ENCODE measurements around the gene FGL2.
A peak's percentile ranks its signal among the peaks of the same experiment; 100 is the strongest.
"Not testable (repeated sequence)": the region's sequence is repeated elsewhere in the genome, so short reads cannot be mapped to it uniquely, and the experiment has no call there.

The FGL2 gene

DNA sequence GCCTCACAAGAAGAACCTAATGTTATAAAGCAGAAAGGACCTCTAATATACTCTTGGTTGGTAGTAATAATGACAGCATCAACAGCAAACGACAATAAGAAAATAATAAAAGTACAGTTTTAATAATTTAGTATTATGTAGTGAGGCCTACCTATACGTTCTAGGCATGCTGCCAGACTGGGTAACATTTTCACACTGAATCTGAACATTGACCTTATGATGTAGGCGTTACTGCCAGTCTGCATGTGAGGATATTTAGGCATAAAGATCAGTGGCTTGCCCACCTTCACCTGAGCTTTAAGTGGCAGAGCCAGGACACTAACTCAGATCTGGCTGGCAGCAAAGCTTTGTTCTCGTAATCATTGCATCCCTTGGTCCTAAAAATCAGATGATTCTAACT is 2.5 kb downstream of the FGL2 start:
- peaks cover 58% of the 10 kb centered on the region for H3K36me3 Mint-ChIP-seq (ENCODE audit: low read depth)
- peak overlapping the region; percentile 98 for H3K27ac Mint-ChIP-seq
- peaks cover 19% of the 10 kb centered on the region for H3K4me1 Mint-ChIP-seq (ENCODE audit: low read depth)
- no peaks in the 10 kb centered on the region for H3K27me3 Mint-ChIP-seq
- intact Hi-C loops (cut with micrococcal nuclease) = loop anchor here (2.0 to 10.0 kb wide), 2 partner anchors 42 to 138 kb away; no protein-coding TSS in a partner anchor
- H3K9me3 Mint-ChIP-seq = no peaks in the 10 kb centered on the region
- H3K4me3 Mint-ChIP-seq = peak overlapping the region; percentile 90

DNA sequence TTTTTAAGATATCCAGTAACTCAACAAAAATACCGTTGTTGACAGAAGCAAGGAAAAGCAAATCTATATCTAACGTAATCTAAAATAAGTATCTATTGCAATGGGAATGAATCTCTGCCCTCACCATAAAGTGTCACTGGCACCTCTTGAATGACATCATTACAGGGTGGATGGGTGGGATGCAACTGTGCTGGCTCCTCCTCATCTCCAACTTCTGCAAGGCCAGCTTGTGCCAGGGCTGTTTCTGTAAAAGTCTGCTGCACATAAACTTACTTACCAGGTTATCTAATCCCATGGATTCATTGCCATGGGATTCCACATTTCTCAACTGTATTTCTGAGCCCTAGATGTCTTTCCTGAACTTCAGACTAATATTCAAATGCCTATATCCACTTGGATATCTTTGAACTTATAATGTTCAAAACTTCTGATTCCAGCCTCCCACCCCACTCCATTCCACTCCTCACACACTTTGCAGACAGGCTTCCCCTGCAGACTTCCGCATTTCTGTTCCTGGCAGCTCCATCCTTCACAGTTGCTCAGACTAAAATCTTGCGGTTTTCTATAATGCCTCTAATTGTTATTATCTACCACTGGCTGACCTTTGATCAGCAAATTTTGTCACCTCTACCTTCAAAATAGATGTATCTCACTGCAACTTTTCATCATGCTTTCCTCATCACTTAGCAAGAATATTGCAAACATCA is 10.7 kb downstream of the FGL2 start:
- H3K27ac Mint-ChIP-seq = peak overlapping the region; percentile 92
- peak overlapping the region; percentile 21 for H3K4me3 Mint-ChIP-seq
- peaks cover 78% of the 10 kb centered on the region for H3K4me1 Mint-ChIP-seq (ENCODE audit: low read depth)
- no peaks in the 10 kb centered on the region for H3K27me3 Mint-ChIP-seq
- H3K36me3 Mint-ChIP-seq (ENCODE audit: low read depth) = peaks cover 31% of the 10 kb centered on the region
- no peaks in the 10 kb centered on the region for H3K9me3 Mint-ChIP-seq
- intact Hi-C loops (cut with micrococcal nuclease) = no loop called here

DNA sequence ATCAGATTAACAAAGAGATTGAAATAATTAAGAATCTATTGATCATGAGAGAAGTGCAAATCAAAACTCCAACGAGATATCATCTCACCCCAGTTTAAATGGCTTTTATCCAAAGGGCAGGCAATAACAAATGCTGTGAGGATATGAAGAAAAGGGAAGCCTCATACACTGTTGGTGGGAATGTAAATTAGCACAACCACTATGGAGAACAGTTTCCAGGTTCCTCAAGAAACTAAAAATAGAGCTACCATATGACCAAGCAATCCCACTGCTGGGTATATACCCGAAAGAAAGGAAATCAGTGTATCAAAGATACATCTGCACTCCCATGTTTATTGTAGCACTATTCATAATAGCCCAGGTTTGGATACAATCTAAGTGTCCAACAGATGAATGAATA is 13.8 kb downstream of the FGL2 start:
- Mint-ChIP-seq H3K36me3 (ENCODE audit: low read depth) (peaks cover 13% of the 10 kb centered on the region), H3K27ac (peak overlapping the region; percentile 43), H3K27me3 (no peaks in the 10 kb centered on the region), H3K9me3 (peaks cover 7% of the 10 kb centered on the region), H3K4me3 (no peak overlapping the region), H3K4me1 (ENCODE audit: low read depth) (peaks cover 82% of the 10 kb centered on the region)
- intact Hi-C loops (cut with micrococcal nuclease) = no loop called here

DNA sequence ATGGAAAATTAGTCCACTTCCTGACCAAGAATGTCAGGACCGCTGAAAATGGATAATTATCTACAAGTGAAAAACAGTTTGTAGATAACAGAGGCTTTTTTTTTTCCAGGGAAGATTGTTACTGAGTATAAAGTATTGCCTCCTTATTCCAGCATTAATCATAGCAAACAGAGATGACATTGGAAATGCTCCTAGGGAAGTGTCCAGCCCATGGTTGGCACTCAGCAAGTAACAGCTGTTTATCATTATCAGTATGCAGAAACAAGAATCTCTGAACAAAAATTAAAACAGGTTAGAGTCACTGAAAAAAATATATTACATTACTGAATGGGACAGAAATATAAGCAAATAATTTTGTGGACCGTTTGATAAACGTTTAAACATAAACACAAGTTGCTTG is 14.6 kb downstream of the FGL2 start:
- Mint-ChIP-seq H3K9me3 (peaks cover 10% of the 10 kb centered on the region), H3K4me1 (ENCODE audit: low read depth) (peaks cover 73% of the 10 kb centered on the region), H3K27me3 (no peaks in the 10 kb centered on the region), H3K4me3 (no peak overlapping the region), H3K36me3 (ENCODE audit: low read depth) (peaks cover 18% of the 10 kb centered on the region), H3K27ac (peak overlapping the region; percentile 81)
- intact Hi-C loops (cut with micrococcal nuclease) = no loop called here

DNA sequence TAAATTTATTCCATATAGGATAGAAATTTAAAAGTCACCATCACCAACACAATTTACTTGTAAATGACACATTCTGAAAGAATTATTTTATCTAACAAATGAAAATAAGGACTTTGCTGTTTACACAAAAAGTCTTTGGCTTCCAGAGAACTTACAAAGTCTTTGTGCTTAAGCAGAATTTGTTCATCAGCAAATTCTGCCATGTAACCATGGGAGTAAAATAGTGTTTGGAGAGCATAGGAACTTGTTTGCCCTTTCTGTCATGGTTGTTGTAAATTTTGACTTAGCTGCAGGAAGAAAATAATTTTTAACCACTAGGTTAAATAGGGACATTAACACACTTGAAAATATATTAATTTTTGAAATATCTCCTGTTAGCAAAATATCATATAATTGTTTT is 15.2 kb downstream of the FGL2 start:
- Mint-ChIP-seq H3K4me3 (no peak overlapping the region), H3K9me3 (peaks cover 10% of the 10 kb centered on the region), H3K4me1 (ENCODE audit: low read depth) (peaks cover 68% of the 10 kb centered on the region), H3K27me3 (no peaks in the 10 kb centered on the region), H3K36me3 (ENCODE audit: low read depth) (peaks cover 14% of the 10 kb centered on the region), H3K27ac (peak overlapping the region; percentile 81)
- intact Hi-C loops (cut with micrococcal nuclease) = no loop called here

DNA sequence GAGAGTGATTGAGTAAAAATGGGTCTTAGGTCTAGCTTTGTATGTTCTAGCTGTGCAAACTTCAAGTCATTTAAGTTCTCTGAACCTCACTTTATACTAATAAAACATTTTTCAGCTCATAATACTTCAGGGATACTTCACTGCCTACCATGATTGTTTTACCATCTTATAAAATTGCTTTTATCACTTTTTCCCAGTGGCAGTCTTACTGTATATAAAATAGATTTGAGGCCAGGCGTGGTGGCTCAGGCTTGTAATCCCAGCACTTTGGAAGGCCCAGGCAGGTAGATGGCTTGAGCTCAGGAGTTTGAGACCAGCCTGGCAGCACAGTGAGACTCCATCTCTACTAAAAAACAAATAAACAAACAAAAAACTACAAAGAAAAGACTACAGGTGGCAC is 17.4 kb downstream of the FGL2 start:
- H3K36me3 Mint-ChIP-seq (ENCODE audit: low read depth) = peaks cover 11% of the 10 kb centered on the region
- H3K4me3 Mint-ChIP-seq = no peak overlapping the region

DNA sequence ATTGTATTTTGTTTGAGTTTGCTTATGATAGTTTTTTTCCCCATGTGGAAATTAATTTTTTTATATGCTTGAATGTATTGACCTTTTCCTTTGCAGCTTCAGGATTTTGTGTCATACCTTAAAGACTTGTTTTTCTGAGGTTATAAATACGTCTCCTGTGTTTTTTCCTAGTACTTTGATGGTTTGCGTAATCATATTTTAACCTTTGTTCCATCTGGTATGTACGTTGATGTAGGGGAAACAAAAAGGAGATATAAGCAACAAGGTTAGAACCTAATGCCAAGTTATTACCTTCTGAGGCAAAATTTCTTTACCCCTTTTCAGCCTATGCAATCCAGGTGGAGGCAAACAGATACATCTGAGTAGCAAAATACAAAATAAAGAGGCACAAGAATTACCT is 17.9 kb downstream of the FGL2 start:
- no peaks in the 10 kb centered on the region for H3K27me3 Mint-ChIP-seq
- peaks cover 10% of the 10 kb centered on the region for H3K9me3 Mint-ChIP-seq
- intact Hi-C loops (cut with micrococcal nuclease) = no loop called here
- peaks cover 43% of the 10 kb centered on the region for H3K4me1 Mint-ChIP-seq (ENCODE audit: low read depth)
- no peak overlapping the region for H3K27ac Mint-ChIP-seq
- peaks cover 11% of the 10 kb centered on the region for H3K36me3 Mint-ChIP-seq (ENCODE audit: low read depth)
- H3K4me3 Mint-ChIP-seq = no peak overlapping the region

More for the DNA sequence above, 17.4 kb downstream of the FGL2 start:
- Mint-ChIP-seq H3K27me3 (no peaks in the 10 kb centered on the region), H3K4me1 (ENCODE audit: low read depth) (peaks cover 47% of the 10 kb centered on the region), H3K9me3 (peaks cover 10% of the 10 kb centered on the region), H3K27ac (peak overlapping the region; percentile 81)
- intact Hi-C loops (cut with micrococcal nuclease) = no loop called here

DNA sequence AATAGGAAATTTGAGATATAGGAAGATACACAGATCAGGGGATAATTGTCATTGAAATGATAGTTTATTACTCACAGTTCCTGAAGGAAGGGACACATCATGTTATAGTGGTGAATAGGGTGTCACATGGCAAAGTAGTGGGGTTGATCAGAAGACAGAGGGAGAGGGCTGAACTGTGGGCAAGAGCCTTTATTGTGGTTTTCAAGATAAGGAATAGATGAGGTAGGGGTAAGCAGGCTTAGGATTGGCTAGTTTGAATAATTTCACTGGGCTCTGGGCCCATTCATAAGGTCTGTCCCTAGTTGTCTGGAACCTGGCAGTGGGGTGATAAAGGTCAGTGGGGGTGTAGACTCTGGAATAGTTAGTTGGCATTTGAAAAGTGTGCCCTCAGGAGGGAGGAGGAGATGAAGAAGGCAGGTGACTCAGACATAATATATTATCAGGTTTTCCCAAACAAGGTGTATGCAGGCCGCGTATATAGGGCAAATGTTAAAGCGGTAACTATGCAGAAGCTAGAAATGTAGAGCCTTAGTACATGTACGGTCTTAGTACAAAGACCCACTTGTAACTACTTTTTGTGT is 18.5 kb downstream of the FGL2 start:
- H3K27me3 Mint-ChIP-seq = no peaks in the 10 kb centered on the region
- H3K4me3 Mint-ChIP-seq = no peak overlapping the region
- H3K9me3 Mint-ChIP-seq = peaks cover 10% of the 10 kb centered on the region
- H3K4me1 Mint-ChIP-seq (ENCODE audit: low read depth) = peaks cover 36% of the 10 kb centered on the region
- intact Hi-C loops (cut with micrococcal nuclease) = no loop called here
- H3K27ac Mint-ChIP-seq = peak overlapping the region; percentile 67
- peaks cover 11% of the 10 kb centered on the region for H3K36me3 Mint-ChIP-seq (ENCODE audit: low read depth)

DNA sequence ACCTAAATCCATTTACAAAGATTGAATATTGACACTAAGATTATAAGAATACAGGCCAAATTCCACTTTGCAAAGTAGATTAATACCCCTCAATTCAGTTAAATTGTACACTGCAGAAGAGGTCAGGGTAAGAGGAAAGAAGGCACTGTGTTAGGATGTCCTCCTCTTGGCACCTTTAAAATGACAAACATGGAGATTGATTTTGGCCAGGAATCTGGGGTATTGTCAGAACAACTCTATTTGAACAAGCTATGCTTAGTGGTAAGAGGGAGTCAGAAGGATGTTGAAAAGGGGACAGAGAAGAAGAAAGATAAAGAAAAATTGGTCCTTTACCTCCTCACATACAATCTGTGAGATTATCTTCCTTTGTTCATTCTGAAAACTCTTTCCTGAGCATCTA is 21.6 kb downstream of the FGL2 start:
- Mint-ChIP-seq H3K36me3 (ENCODE audit: low read depth) (peaks cover 11% of the 10 kb centered on the region), H3K4me1 (ENCODE audit: low read depth) (peaks cover 14% of the 10 kb centered on the region), H3K9me3 (peaks cover 10% of the 10 kb centered on the region)
- H3K27me3 Mint-ChIP-seq; H3K4me3 Mint-ChIP-seq; H3K27ac Mint-ChIP-seq; intact Hi-C loops (cut with micrococcal nuclease): not testable (repeated sequence)

DNA sequence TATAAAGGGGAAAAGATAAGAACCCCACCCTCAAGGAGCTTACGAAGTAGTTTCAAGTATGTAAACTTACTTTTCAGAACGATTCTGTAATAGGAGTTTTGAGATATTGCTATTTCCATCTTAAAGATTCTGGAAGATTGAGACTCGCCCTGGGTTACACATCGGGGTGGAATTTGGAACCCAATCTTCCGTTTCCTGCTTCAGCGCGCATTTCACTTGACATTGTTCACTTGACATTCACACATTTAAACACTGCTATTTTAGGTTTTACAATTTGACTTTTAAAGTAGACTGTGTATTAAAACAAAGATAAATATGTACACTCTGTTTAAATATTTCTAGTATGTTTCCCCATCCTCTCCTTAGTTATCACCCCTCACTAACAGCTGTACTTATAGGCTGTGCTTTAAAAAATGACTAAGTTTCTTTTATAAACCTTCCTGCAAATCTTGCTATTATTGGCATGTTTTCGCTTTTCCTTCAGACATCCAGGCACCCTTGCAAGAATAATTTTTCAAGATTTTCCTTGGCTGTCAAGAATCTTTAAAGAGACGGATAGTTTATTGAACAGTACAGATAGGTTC is 22.2 kb downstream of the FGL2 start:
- H3K4me3 Mint-ChIP-seq; H3K4me1 Mint-ChIP-seq (ENCODE audit: low read depth); H3K27me3 Mint-ChIP-seq; H3K27ac Mint-ChIP-seq; intact Hi-C loops (cut with micrococcal nuclease): not testable (repeated sequence)
- peaks cover 10% of the 10 kb centered on the region for H3K9me3 Mint-ChIP-seq
- peaks cover 11% of the 10 kb centered on the region for H3K36me3 Mint-ChIP-seq (ENCODE audit: low read depth)

DNA sequence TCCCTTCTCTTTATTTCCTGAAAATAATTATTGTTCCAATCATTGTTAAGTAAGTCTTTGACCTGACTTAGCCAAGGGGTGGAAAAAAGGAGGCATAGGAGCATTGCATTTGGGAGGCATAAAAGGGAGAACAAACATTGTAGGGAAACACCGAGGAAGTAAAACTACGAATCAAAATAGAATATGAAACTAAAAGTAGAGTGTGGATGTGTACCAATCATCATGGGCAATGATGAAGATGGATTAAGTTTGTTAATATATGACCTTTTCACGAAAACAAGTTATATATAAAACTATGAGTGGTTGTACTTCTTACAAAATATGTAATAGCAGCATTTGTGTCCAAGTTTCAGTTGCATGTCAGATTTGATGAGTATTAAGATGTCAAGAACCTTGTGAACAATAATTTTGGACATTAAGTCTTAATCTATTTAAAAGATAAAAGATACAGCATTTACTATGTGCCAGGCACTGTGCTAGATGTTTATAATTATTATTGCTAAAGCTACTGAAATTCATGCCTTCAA is 24.3 kb downstream of the FGL2 start:
- H3K9me3 Mint-ChIP-seq; H3K4me3 Mint-ChIP-seq; H3K4me1 Mint-ChIP-seq (ENCODE audit: low read depth); H3K27ac Mint-ChIP-seq; H3K36me3 Mint-ChIP-seq (ENCODE audit: low read depth); H3K27me3 Mint-ChIP-seq; intact Hi-C loops (cut with micrococcal nuclease): not testable (repeated sequence)

DNA sequence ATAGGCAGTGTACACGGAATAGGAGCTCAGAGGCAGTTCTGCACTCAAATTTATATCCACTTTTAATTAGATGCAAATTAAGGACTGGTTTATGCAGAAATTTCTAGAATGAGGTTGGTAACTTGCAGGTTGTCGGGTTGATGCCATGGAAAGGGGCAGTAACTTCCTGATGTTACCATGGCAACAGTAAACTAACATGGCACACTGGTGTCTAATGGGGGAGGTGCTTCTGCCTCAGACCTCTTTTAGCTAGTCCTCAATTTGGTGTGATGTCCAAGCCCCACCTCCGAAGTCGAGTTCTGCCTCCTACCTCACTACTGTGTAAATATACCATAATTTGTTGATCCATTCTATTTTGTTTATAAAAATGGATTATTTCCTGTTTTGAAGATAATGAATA is 25.2 kb downstream of the FGL2 start:
- intact Hi-C loops (cut with micrococcal nuclease); H3K36me3 Mint-ChIP-seq (ENCODE audit: low read depth); H3K27me3 Mint-ChIP-seq; H3K27ac Mint-ChIP-seq; H3K4me3 Mint-ChIP-seq; H3K9me3 Mint-ChIP-seq; H3K4me1 Mint-ChIP-seq (ENCODE audit: low read depth): not testable (repeated sequence)

DNA sequence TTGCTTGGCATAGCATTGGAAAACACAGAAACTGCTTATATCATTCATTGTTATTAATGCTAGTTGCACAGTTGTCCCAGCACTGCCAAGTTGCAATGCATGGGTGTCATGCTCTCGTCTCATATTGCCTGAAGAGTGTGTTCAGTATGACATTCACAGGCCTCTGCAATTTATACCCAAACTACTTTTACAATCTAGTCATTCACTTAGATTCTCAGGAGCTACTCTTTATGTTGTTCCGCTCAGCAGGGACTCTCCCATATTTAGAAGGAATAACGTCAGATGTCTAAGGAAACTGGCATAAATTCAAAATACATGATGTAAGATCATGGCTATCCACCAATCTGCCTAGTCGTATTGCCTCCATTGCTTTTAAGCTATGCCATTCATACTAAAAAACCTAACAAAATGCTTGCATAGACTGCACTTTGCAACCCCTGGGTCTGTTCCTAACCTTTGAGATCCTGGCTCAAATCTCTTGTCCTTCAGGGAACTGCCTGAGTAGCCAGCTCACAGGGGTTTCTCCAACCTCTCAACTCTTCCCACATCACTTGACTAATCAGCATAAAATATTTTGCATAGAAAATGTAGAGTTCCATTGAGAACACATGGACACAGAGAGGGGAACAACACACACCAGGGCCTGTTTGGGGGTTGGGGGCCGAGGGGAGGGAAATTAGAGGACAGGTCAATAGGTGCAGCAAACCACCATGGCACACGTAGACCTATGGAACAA is 27.0 kb downstream of the FGL2 start:
- H3K36me3 Mint-ChIP-seq (ENCODE audit: low read depth); H3K9me3 Mint-ChIP-seq; H3K4me3 Mint-ChIP-seq; H3K4me1 Mint-ChIP-seq (ENCODE audit: low read depth); H3K27me3 Mint-ChIP-seq; H3K27ac Mint-ChIP-seq; intact Hi-C loops (cut with micrococcal nuclease): not testable (repeated sequence)

DNA sequence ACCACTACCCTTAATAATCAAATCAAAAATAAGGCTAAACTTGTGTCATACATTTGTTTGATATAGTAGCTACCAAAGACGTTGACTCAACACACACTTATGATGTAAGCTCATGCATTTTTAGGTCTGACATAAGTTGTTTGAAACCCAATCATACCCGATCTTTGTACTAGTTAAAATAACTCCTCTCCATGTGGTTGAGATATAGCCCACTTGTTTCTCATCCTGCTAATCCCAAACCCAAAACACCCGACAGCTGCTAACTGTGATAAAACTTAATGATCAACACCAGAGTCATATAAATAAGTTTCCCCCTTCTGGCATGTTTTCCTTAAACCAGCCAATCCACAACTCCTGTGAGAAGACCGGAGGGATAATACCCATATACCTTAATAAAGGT is 28.5 kb downstream of the FGL2 start:
- H3K27me3 Mint-ChIP-seq; intact Hi-C loops (cut with micrococcal nuclease); H3K9me3 Mint-ChIP-seq; H3K4me3 Mint-ChIP-seq; H3K4me1 Mint-ChIP-seq (ENCODE audit: low read depth); H3K27ac Mint-ChIP-seq; H3K36me3 Mint-ChIP-seq (ENCODE audit: low read depth): not testable (repeated sequence)
